Panc1 (cell line): ENCODE measurements around the gene RAD9B. TPM values are rescaled to one million over a fixed set of nuclear protein-coding genes. Genes with fewer than 3 reads are reported as not detected.

Source experiments
- ATAC-seq: fragments of 200-7000 bp; cut with Tn5 transposase; 2 replicates; pipeline ENCODE4 v1.9.1; 2020; ENCODE audit warnings: mild to moderate bottlenecking, moderate library complexity
- BruUV-seq: library from RNA; stranded (reverse); fragments of 400-500 nt; replicated peaks from 2 replicates; lab custom pipeline; 2021; lab: Mats Ljungman, UMichigan
- CTCF ChIA-PET: fragments of 300-600 bp; sonication (Branson Sonifier 250); formaldehyde crosslinking; loops from one replicate; lab custom pipeline; 2022; ENCODE audit warnings: antibody characterized with exemption; lab: Charles Lee
- POLR2A ChIA-PET: fragments of 300-600 bp; sonication (Branson Sonifier 250); formaldehyde crosslinking; loops from one replicate; lab custom pipeline; 2022; ENCODE audit warnings: antibody characterized with exemption; lab: Charles Lee
- DNase-seq: peaks from one replicate; pipeline ENCODE4 v3.0.0-alpha.2; 2010; ENCODE audit warnings: low read depth, low spot score
- H3K27ac ChIP-seq: 2 replicates; pipeline ENCODE4 v1.5.1; 2011; ENCODE audit warnings: mild to moderate bottlenecking, low read length, inconsistent platforms
- H3K27me3 ChIP-seq: fragments of 200-500 bp; sonication (Bioruptor generic); 2 replicates; pipeline ENCODE4 v1.6.0; 2014; ENCODE audit warnings: low read length, inconsistent platforms; ENCODE audit not compliant: control insufficient read depth, insufficient read depth
- H3K36me3 ChIP-seq: fragments of 200-500 bp; sonication (Bioruptor generic); 2 replicates; pipeline ENCODE4 v1.5.1; 2014; ENCODE audit warnings: inconsistent platforms, mild to moderate bottlenecking, low read length, moderate library complexity; ENCODE audit not compliant: control insufficient read depth, insufficient read depth
- H3K4me1 ChIP-seq: 2 replicates; pipeline ENCODE4 v1.5.1; 2011; ENCODE audit warnings: inconsistent platforms, mild to moderate bottlenecking, low read length, moderate library complexity; ENCODE audit not compliant: control insufficient read depth, insufficient read depth
- H3K4me3 ChIP-seq, 2 experiments: 2 replicates each; pipeline ENCODE4 v1.5.1; 2011 to 2012; ENCODE audit warnings: low read depth in 2 of 2, low read length in 2 of 2, mild to moderate bottlenecking in 2 of 2, inconsistent platforms in 1 of 2, moderate library complexity in 1 of 2
- H3K9me3 ChIP-seq: fragments of 200-500 bp; sonication (Bioruptor generic); 2 replicates; pipeline ENCODE4 v1.5.1; 2014; ENCODE audit warnings: low read depth, mild to moderate bottlenecking, inconsistent platforms, low read length, moderate library complexity; ENCODE audit not compliant: control insufficient read depth, insufficient read depth
- CTCF ChIP-seq: fragments of 450-650 bp; IDR thresholded peaks from 2 replicates; pipeline ENCODE4 v1.5.1; 2017; ENCODE audit warnings: mild to moderate bottlenecking
- POLR2AphosphoS5 ChIP-seq: IDR thresholded peaks from 2 replicates; pipeline ENCODE4 v1.6.1; 2012; ENCODE audit warnings: mild to moderate bottlenecking, low read depth, low read length, moderate library complexity
- REST ChIP-seq, 2 experiments: IDR thresholded peaks; 2 replicates each; pipeline ENCODE4 v1.6.1; 2011 to 2012; ENCODE audit warnings: low read depth in 2 of 2, control low read depth in 1 of 2, low read length in 1 of 2, mild to moderate bottlenecking in 1 of 2, moderate library complexity in 1 of 2; ENCODE audit not compliant: insufficient read depth in 1 of 2
- SIN3A ChIP-seq: IDR thresholded peaks from 2 replicates; pipeline ENCODE4 v1.6.1; 2012; ENCODE audit warnings: low read depth, mild to moderate bottlenecking, low read length, moderate library complexity, borderline replicate concordance; ENCODE audit not compliant: insufficient read depth
- TCF7L2 ChIP-seq: IDR thresholded peaks from 2 replicates; pipeline ENCODE4 v1.6.1; 2011; ENCODE audit warnings: mild to moderate bottlenecking, low read depth, low read length, inconsistent platforms
- in situ Hi-C: cut with HindIII; loops from 2 replicates; pipeline ENCODE4 v1.10.0; 2016; ENCODE audit warnings: low sequenced_read_pairs, low pct_unique_long_range_greater_than_20kb
- intact Hi-C: fragments of 100-400 bp; cut with micrococcal nuclease; formaldehyde crosslinking; loops from one replicate; pipeline ENCODE4 v1.10.0; 2022; ENCODE audit not compliant: unreplicated experiment
- total RNA-seq: library from RNA; stranded (reverse); gene quantifications from one replicate; pipeline ENCODE4 v1.2.1, GENCODE V29; 2021; ENCODE audit not compliant: unreplicated experiment

The RAD9B gene
- total RNA-seq, 1 experiment from 2014 or later = 0.98 TPM

DNA sequence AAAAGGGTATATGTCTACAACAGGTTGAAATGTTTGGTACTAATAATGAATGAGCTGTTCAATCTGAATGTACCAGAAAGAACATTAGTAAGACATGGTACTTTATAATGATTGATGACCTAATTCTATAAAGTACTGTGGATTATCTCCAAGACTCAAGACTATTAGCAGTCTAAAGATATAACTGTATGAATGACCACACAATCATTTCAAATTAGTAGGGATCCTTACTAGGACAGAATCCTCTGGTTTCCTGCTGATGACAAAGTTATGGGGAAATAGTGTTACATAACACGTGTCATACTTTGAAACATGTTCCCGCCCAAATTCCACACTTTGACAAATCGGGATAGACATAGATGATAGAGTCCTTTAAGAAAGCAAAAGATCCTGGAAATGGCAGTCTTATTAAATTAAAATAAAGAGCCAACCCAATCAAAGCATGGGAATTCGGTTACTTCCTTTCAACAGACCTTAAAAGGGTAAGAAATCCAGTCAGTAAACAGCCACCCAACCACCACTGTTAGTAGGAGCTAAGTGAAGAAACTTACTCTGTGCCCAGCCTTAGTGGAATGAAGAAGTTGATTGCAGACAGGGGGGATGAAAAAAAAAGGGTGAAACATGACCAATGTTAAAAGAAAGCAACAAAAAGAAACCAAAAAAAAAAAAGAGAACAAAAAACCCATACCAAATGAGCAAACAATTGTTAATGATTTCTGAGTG, 3.0 kb upstream of the RAD9B start:
- ATAC-seq (no peak), DNase-seq (no peak)
- H3K9me3 ChIP-seq = no peaks in the 10 kb centered on the region
- peaks cover 20% of the 10 kb centered on the region for H3K36me3 ChIP-seq
- BruUV-seq = no TSS peak
- H3K27ac ChIP-seq = peak overlapping the region; percentile 72
- intact Hi-C loops = no loop called here
- peaks cover 19% of the 10 kb centered on the region for H3K4me1 ChIP-seq
- in situ Hi-C loops = no loop called here
- TF ChIP-seq TCF7L2 (no peak), CTCF (no peak), POLR2AphosphoS5 (no peak), SIN3A (no peak), REST (IDR thresholded peaks at IDR 0.05; ENCODE audit: insufficient read depth in 1 of 2, low read depth in 2 of 2, low read length in 1 of 2) (no peak)
- CTCF ChIA-PET = no interaction called here
- H3K27me3 ChIP-seq = no peaks in the 10 kb centered on the region
- POLR2A ChIA-PET = interaction anchor here (0.7 kb wide), 1 partner anchor 23 kb away, joined by 3 read pairs; no protein-coding TSS in a partner anchor
- H3K4me3 ChIP-seq = no peak overlapping the region

DNA sequence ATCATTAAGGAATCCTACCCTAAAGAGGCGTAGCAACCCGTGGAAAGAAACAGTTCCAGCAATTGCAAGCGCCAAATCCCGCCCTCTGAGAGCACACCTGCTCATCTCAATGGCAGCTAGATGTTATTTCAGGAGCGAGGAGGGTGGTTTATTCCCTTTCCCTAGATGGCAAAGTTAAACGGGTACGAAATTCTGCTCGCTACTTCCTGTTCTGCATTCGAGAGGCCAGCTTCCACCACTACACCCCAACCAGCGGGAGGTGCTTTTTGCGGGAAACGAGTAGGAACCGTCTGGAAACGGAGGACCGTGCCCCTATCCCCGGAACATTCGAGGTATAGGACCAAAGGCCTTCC, 756 bp upstream of the RAD9B start:
- no peak for TF ChIP-seq CTCF
- no peak for TF ChIP-seq TCF7L2
- TF ChIP-seq REST (IDR thresholded peaks at IDR 0.05; ENCODE audit: insufficient read depth in 1 of 2, low read depth in 2 of 2, low read length in 1 of 2) = no peak
- no peak for TF ChIP-seq SIN3A
- ATAC-seq = peak; percentile 61
- no peaks in the 10 kb centered on the region for H3K9me3 ChIP-seq
- DNase-seq = no peak
- peaks cover 19% of the 10 kb centered on the region for H3K4me1 ChIP-seq
- in situ Hi-C loops (loop anchor here (5.0 kb wide), 1 partner anchor 34 kb away; the partner anchor contains the start of genes FAM216A and GPN3), intact Hi-C loops (no loop called here)
- H3K36me3 ChIP-seq = peaks cover 11% of the 10 kb centered on the region
- peak overlapping the region; percentile 97 for H3K27ac ChIP-seq
- TSS peak; percentile 78 for BruUV-seq
- no peaks in the 10 kb centered on the region for H3K27me3 ChIP-seq
- H3K4me3 ChIP-seq = peak overlapping the region; percentile 91 to 99
- ChIA-PET POLR2A (no interaction called here), CTCF (interaction anchor here (0.7 kb wide), 1 partner anchor 33 kb away, joined by 4 read pairs; the partner anchor contains the start of genes FAM216A and GPN3)
